HepG2 (cell line): Measurements from ENCODE around the gene SYS1. TPM values are rescaled to one million over a fixed set of nuclear protein-coding genes. Genes with fewer than 3 reads are reported as not detected.
A peak's percentile ranks its signal among the peaks of the same experiment; 100 is the strongest.

ENCODE experiments used
- NR0B2 ChIP-seq: sonication (generic); formaldehyde crosslinking; IDR thresholded peaks from 2 replicates; pipeline ENCODE4 v1.4.0; 2020; ENCODE audit warnings: mild to moderate bottlenecking, missing genetic modification reagents
- SALL2 ChIP-seq: sonication (generic); formaldehyde crosslinking; IDR thresholded peaks from 2 replicates; pipeline ENCODE4 v1.8.1; 2023; ENCODE audit warnings: mild to moderate bottlenecking, missing genetic modification reagents, inconsistent platforms
- THAP9 ChIP-seq: sonication (generic); formaldehyde crosslinking; IDR thresholded peaks from 2 replicates; pipeline ENCODE4; 2020; ENCODE audit warnings: missing genetic modification reagents, mild to moderate bottlenecking, borderline replicate concordance
- ZBTB25 ChIP-seq: IDR thresholded peaks from 2 replicates; pipeline ENCODE4 v1.6.1; 2018; ENCODE audit warnings: missing genetic modification reagents
- ZFX ChIP-seq: sonication (generic); formaldehyde crosslinking; IDR thresholded peaks from 2 replicates; pipeline ENCODE4 v1.4.0; 2020; ENCODE audit warnings: mild to moderate bottlenecking, low read depth, missing genetic modification reagents, moderate library complexity
- ZNF556 ChIP-seq: sonication (generic); formaldehyde crosslinking; IDR thresholded peaks from 2 replicates; pipeline ENCODE4 v1.4.0; 2020; ENCODE audit warnings: mild to moderate bottlenecking, missing genetic modification reagents, borderline replicate concordance
- ZNF567 ChIP-seq: sonication (generic); formaldehyde crosslinking; IDR thresholded peaks from 2 replicates; pipeline ENCODE4 v1.8.1; 2023; ENCODE audit warnings: mild to moderate bottlenecking, missing genetic modification reagents, borderline replicate concordance
- ZSCAN31 ChIP-seq: sonication (generic); formaldehyde crosslinking; IDR thresholded peaks from 2 replicates; pipeline ENCODE4 v1.5.0; 2020; ENCODE audit warnings: low read depth, mild to moderate bottlenecking, missing genetic modification reagents
- polyA plus RNA-seq, 8 experiments: library from polyadenylated mRNA; depleted of rRNA in 3 of 8; stranded (reverse) in 7 of 8; unstranded in 1 of 8; fragments of >200 nt; fragmentation: Illumina TruSeq in 4 of 8; extraction: Trizol in 4 of 8; gene quantifications; 2 replicates each; pipeline versions ENCODE4 v1.2.1 to v1.2.3, GENCODE V29; 2011 to 2016; ENCODE audit warnings: low read depth in 4 of 8, missing spikeins in 1 of 8, mixed read lengths in 1 of 8; ENCODE audit not compliant: insufficient read depth in 1 of 8
- total RNA-seq, 5 experiments: library from RNA; depleted of rRNA; stranded (reverse); fragments of >200 nt; fragmentation: Illumina TruSeq; extraction: Trizol; gene quantifications; 2 replicates each; pipeline ENCODE4 v1.2.3, GENCODE V29; 2016; ENCODE audit warnings: low read depth in 1 of 5
- TF ChIP-seq, protein P1 (sequence below), 2 experiments: fragments of 450-650 bp in 1 of 2; sonication (generic) in 1 of 2; formaldehyde crosslinking in 1 of 2; IDR thresholded peaks; 2 replicates each; pipeline versions ENCODE4 v1.6.1 to v1.8.0; 2016 to 2022; ENCODE audit warnings: antibody characterized with exemption in 1 of 2, mild to moderate bottlenecking in 1 of 2, missing genetic modification reagents in 1 of 2
- TF ChIP-seq, protein P2 (sequence below): sonication (generic); formaldehyde crosslinking; IDR thresholded peaks from 2 replicates; pipeline ENCODE4 v1.8.1; 2023; ENCODE audit warnings: mild to moderate bottlenecking, inconsistent platforms, moderate library complexity, missing genetic modification reagents, borderline replicate concordance
- TF ChIP-seq, protein P3 (sequence below): IDR thresholded peaks from 2 replicates; pipeline ENCODE4 v1.6.1; 2016; ENCODE audit warnings: missing biosample characterization, missing genetic modification reagents, low read depth

Gene SYS1
- total and polyA plus RNA-seq, 2 of the 13 experiments (the other 11 are each of a cell fraction or from before 2014, with no cell fraction given), result 38.3 to 65.6 TPM

DNA sequence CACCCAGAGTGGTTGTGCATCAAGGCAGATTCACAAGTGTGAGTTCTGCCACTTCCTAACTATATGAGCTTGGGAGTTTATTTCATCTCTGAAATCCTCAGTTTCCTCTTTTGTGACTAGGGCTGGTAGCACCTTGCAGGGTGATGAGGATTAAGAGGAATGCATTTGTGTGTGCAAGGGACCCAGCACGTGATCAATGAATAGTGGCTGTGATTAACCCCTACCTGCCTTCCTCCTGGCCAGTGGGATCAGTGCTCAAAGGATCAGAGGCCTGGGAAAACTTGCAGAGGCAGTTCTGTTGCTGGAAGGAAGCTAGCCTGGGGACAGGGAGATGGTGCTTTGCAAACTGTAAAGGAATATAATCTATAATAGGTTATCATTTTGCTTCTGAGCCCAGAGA lies 22.0 kb upstream of the SYS1 start (continued):
- TF ChIP-seq, protein P1, sequence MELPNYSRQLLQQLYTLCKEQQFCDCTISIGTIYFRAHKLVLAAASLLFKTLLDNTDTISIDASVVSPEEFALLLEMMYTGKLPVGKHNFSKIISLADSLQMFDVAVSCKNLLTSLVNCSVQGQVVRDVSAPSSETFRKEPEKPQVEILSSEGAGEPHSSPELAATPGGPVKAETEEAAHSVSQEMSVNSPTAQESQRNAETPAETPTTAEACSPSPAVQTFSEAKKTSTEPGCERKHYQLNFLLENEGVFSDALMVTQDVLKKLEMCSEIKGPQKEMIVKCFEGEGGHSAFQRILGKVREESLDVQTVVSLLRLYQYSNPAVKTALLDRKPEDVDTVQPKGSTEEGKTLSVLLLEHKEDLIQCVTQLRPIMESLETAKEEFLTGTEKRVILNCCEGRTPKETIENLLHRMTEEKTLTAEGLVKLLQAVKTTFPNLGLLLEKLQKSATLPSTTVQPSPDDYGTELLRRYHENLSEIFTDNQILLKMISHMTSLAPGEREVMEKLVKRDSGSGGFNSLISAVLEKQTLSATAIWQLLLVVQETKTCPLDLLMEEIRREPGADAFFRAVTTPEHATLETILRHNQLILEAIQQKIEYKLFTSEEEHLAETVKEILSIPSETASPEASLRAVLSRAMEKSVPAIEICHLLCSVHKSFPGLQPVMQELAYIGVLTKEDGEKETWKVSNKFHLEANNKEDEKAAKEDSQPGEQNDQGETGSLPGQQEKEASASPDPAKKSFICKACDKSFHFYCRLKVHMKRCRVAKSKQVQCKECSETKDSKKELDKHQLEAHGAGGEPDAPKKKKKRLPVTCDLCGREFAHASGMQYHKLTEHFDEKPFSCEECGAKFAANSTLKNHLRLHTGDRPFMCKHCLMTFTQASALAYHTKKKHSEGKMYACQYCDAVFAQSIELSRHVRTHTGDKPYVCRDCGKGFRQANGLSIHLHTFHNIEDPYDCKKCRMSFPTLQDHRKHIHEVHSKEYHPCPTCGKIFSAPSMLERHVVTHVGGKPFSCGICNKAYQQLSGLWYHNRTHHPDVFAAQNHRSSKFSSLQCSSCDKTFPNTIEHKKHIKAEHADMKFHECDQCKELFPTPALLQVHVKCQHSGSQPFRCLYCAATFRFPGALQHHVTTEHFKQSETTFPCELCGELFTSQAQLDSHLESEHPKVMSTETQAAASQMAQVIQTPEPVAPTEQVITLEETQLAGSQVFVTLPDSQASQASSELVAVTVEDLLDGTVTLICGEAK (IDR thresholded peaks at IDR 0.05), result no peak
- TF ChIP-seq, protein P1 (CRISPR knock-in tag; IDR thresholded peaks at IDR 0.05), result no peak
- TF ChIP-seq, protein P2, sequence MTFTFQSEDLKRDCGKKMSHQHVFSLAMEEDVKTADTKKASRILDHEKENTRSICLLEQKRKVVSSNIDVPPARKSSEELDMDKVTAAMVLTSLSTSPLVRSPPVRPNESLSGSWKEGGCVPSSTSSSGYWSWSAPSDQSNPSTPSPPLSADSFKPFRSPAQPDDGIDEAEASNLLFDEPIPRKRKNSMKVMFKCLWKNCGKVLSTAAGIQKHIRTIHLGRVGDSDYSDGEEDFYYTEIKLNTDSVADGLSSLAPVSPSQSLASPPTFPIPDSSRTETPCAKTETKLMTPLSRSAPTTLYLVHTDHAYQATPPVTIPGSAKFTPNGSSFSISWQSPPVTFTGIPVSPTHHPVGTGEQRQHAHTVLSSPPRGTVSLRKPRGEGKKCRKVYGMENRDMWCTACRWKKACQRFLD, result no peak
- TF ChIP-seq ZNF567 (CRISPR knock-in tag) (0 out of 2 replicates have a peak, but pooled peaks have one; percentile 20), ZBTB25 (CRISPR knock-in tag) (no peak), NR0B2 (CRISPR knock-in tag) (0 out of 2 replicates have a peak, but pooled peaks have one; percentile 39), THAP9 (CRISPR knock-in tag) (no peak), ZSCAN31 (no peak), ZNF556 (no peak), SALL2 (CRISPR knock-in tag) (no peak), ZFX (CRISPR knock-in tag) (peak; percentile 45)
- TF ChIP-seq, protein P3, sequence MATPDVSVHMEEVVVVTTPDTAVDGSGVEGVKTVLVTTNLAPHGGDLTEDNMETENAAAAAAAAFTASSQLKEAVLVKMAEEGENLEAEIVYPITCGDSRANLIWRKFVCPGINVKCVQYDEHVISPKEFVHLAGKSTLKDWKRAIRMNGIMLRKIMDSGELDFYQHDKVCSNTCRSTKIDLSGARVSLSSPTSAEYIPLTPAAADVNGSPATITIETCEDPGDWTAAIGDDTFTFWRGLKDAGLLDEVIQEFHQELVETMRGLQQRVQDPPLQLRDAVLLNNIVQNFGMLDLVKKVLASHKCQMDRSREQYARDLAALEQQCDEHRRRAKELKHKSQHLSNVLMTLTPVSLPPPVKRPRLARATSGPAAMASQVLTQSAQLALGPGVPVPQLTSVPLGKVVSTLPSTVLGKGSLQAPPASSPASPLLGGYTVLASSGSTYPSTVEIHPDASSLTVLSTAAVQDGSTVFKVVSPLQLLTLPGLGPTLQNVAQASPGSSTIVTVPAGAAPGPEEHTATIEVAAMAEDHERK (CRISPR knock-in tag), result no peak
